ENCODE measurements around the gene NFU1. TPM values are rescaled to one million over a fixed set of nuclear protein-coding genes. Genes with fewer than 3 reads are reported as not detected.

Gene NFU1
- polyA plus RNA-seq, 5 donors, result 43.5 to 54.1 (median 49.5) TPM

DNA sequence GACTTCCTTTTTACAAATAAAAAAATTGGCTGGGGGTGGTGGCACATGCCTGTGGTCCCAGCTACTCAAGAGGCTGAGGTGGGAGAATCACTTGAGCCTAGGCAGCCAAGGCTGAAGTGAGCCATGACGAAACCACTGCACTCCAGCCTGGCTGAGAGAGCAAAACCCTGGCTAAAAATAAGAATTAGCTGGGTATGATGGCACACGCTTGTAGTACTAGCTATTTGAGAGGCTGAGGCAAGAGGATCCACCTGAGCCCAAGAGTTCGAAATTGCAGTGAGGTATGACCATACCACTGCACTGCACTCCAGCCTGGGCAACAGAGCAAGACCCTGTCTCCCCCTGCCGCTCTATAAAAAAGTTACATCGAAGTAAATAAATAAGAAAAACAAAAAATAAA is 83.9 kb downstream of the NFU1 start:
- DNase-seq, result no peak

DNA sequence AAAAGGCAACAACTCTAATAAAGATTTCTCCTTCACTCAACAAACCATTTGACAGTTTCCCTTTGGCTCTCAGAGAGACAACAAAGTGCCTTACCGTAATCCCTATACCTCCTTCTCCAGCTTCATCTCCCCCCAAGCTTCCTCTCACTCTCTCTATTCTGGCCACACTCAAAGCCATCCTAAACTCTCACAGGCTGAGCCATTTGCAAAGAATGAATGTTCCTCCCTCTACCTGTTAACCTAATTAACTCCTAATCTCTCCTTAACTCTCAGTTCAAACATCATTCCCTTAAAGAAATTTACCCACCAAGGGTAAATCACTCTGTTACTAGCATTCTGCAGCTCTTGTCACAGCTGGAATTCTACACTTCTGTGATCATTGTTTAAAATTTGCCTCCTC is 88.5 kb downstream of the NFU1 start:
- no peak for DNase-seq

Other genes starting within 250 kb of the NFU1 start
- gene GFPT1, start 50.2 kb downstream of the NFU1 start, polyA plus RNA-seq (ENCODE audit: insufficient read depth in 1 of 5, insufficient read length in 5 of 5, low replicate concordance in 1 of 5), result 10 to 100 TPM; 18.8 to 29.9 (median 28.1) TPM
- 10 to 100 TPM; 15.9 to 19.9 (median 19.1) TPM for gene AAK1, start 206.3 kb upstream of the NFU1 start, polyA plus RNA-seq (ENCODE audit: insufficient read depth in 1 of 5, insufficient read length in 5 of 5, low replicate concordance in 1 of 5)